PC-9 (cell line): ENCODE measurements around the gene LSM12. TPM values are rescaled to one million over a fixed set of nuclear protein-coding genes. Genes with fewer than 3 reads are reported as not detected.

Source experiments
- BruUV-seq: library from RNA; stranded (reverse); fragments of 400-500 nt; replicated peaks from 2 replicates; lab custom pipeline; 2021; lab: Mats Ljungman, UMichigan
- CTCF ChIA-PET: fragments of 300-600 bp; sonication (Branson Sonifier 250); formaldehyde crosslinking; loops from one replicate; lab custom pipeline; 2022; ENCODE audit warnings: antibody characterized with exemption; lab: Charles Lee
- POLR2A ChIA-PET: fragments of 300-600 bp; sonication (Branson Sonifier 250); formaldehyde crosslinking; loops from one replicate; lab custom pipeline; 2022; ENCODE audit warnings: antibody characterized with exemption; ENCODE audit not compliant: unreplicated experiment; lab: Charles Lee
- DNase-seq, 2 experiments: peaks; one replicate each; pipeline versions ENCODE4 v3.0.0 to v3.0.0-alpha.2; 2015 to 2022; ENCODE audit warnings: mixed read lengths in 1 of 2
- H2AFZ ChIP-seq: fragments of 200-600 bp; sonication (generic); 2 replicates; pipeline ENCODE4 v1.8.1; 2017; ENCODE audit warnings: antibody characterized with exemption
- H3F3A ChIP-seq: fragments of 200-600 bp; sonication (generic); 2 replicates; pipeline ENCODE4 v1.8.1; 2017; ENCODE audit warnings: antibody characterized with exemption, mild to moderate bottlenecking, low read depth; ENCODE audit not compliant: insufficient read depth
- H3K27ac ChIP-seq: fragments of 200-600 bp; sonication (generic); 2 replicates; pipeline ENCODE4 v1.6.1; 2016; ENCODE audit warnings: mixed run types
- H3K27me3 ChIP-seq: fragments of 200-600 bp; sonication (generic); 2 replicates; pipeline ENCODE4 v1.6.1; 2016; ENCODE audit warnings: low read depth, mixed run types; ENCODE audit not compliant: insufficient read depth
- H3K36me3 ChIP-seq: fragments of 200-600 bp; sonication (generic); 2 replicates; pipeline ENCODE4 v1.6.1; 2016; ENCODE audit warnings: low read depth, mixed run types
- H3K4me1 ChIP-seq: fragments of 200-600 bp; sonication (generic); replicated peaks from 2 replicates; pipeline ENCODE4 v1.6.1; 2016; ENCODE audit warnings: mixed run types; ENCODE audit not compliant: insufficient read depth
- H3K4me2 ChIP-seq: fragments of 200-600 bp; sonication (generic); 2 replicates; pipeline ENCODE4 v1.6.1; 2017; ENCODE audit warnings: mixed run types
- H3K4me3 ChIP-seq: fragments of 200-600 bp; sonication (generic); 2 replicates; pipeline ENCODE4 v1.6.1; 2016; ENCODE audit warnings: mixed run types
- H3K79me2 ChIP-seq: fragments of 200-600 bp; sonication (generic); 2 replicates; pipeline ENCODE4 v1.6.1; 2017; ENCODE audit warnings: low read depth, mixed run types
- H3K9me2 ChIP-seq: fragments of 200-600 bp; sonication (generic); 2 replicates; pipeline ENCODE4 v1.8.1; 2017; ENCODE audit warnings: mild to moderate bottlenecking; ENCODE audit not compliant: insufficient read depth
- H3K9me3 ChIP-seq: fragments of 200-600 bp; sonication (generic); 2 replicates; pipeline ENCODE4 v1.8.1; 2016; ENCODE audit warnings: low read depth; ENCODE audit not compliant: insufficient read depth
- H4K20me1 ChIP-seq: fragments of 200-600 bp; sonication (generic); 2 replicates; pipeline ENCODE4 v1.8.1; 2017; ENCODE audit not compliant: insufficient read depth
- EZH2 ChIP-seq: fragments of 200-600 bp; sonication (generic); IDR thresholded peaks from 2 replicates; pipeline ENCODE4 v1.8.0; 2017; ENCODE audit warnings: antibody characterized with exemption, low read depth
- intact Hi-C: fragments of 100-400 bp; cut with micrococcal nuclease; formaldehyde crosslinking; loops from one replicate; pipeline ENCODE4 v1.10.0; 2022; ENCODE audit not compliant: unreplicated experiment
- total RNA-seq: library from RNA; stranded (reverse); gene quantifications from 2 replicates; pipeline ENCODE4 v1.2.3, GENCODE V29; 2021
- TF ChIP-seq, protein P1 (sequence below): fragments of 200-600 bp; sonication (generic); conservative IDR thresholded peaks from 2 replicates; pipeline ENCODE4 v1.6.1; 2017; ENCODE audit warnings: mixed run types, antibody characterized with exemption, mild to moderate bottlenecking, moderate library complexity

The LSM12 gene
- total RNA-seq, 1 experiment from 2014 or later: 62.7 TPM

GRCh38 chr17:44081681-44082080 lies 15.2 kb upstream of the LSM12 start:
- Histone ChIP-seq H3K4me3 (no peak overlapping the region), H3K9me2 (no peaks in the 10 kb centered on the region), H3F3A (peaks cover 6% of the 10 kb centered on the region), H3K9me3 (no peaks in the 10 kb centered on the region), H3K27ac (no peak overlapping the region), H3K36me3 (no peaks in the 10 kb centered on the region), H2AFZ (no peak overlapping the region), H3K79me2 (no peaks in the 10 kb centered on the region), H4K20me1 (no peaks in the 10 kb centered on the region), H3K4me2 (no peak overlapping the region), H3K27me3 (no peaks in the 10 kb centered on the region), H3K4me1 (peaks cover 6% of the 10 kb centered on the region)
- intact Hi-C loops: no loop called here
- TSS peak; percentile 18 for BruUV-seq
- TF ChIP-seq, protein P1, sequence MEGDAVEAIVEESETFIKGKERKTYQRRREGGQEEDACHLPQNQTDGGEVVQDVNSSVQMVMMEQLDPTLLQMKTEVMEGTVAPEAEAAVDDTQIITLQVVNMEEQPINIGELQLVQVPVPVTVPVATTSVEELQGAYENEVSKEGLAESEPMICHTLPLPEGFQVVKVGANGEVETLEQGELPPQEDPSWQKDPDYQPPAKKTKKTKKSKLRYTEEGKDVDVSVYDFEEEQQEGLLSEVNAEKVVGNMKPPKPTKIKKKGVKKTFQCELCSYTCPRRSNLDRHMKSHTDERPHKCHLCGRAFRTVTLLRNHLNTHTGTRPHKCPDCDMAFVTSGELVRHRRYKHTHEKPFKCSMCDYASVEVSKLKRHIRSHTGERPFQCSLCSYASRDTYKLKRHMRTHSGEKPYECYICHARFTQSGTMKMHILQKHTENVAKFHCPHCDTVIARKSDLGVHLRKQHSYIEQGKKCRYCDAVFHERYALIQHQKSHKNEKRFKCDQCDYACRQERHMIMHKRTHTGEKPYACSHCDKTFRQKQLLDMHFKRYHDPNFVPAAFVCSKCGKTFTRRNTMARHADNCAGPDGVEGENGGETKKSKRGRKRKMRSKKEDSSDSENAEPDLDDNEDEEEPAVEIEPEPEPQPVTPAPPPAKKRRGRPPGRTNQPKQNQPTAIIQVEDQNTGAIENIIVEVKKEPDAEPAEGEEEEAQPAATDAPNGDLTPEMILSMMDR: no peak
- no peak for TF ChIP-seq EZH2
- DNase-seq: no peak
- ChIA-PET POLR2A (interaction anchor here (0.6 kb wide), 1 partner anchor 33 kb away, joined by 7 read pairs; no protein-coding TSS in a partner anchor), CTCF (no interaction called here)

- ChIA-PET CTCF (no interaction called here), POLR2A (no interaction called here)
- Histone ChIP-seq H3K4me3 (no peak overlapping the region), H3K9me2 (no peaks in the 10 kb centered on the region), H3K27ac (no peak overlapping the region), H3K4me1 (no peaks in the 10 kb centered on the region), H3K9me3 (no peaks in the 10 kb centered on the region), H3K36me3 (0 out of 2 replicates have a peak, but pooled peaks cover 4% of the 10 kb centered on the region), H3K79me2 (no peaks in the 10 kb centered on the region), H3F3A (no peaks in the 10 kb centered on the region; the same call in 1 of the 2 replicates), H3K4me2 (no peak overlapping the region), H3K27me3 (no peaks in the 10 kb centered on the region), H4K20me1 (no peaks in the 10 kb centered on the region), H2AFZ (no peak overlapping the region)
- TF ChIP-seq, protein P1: no peak
- TF ChIP-seq EZH2: no peak
- no TSS peak for BruUV-seq
- no peak for DNase-seq
- intact Hi-C loops: loop anchor here (10.0 kb wide), 1 partner anchor 265 kb away; the partner anchor contains the start of gene GRN
Measured at GRCh38 chr17:44079877-44080821, 13.7 kb upstream of the LSM12 start.

- H2AFZ ChIP-seq: no peak overlapping the region
- DNase-seq: no peak
- no peaks in the 10 kb centered on the region for H3K9me3 ChIP-seq
- POLR2A ChIA-PET: no interaction called here
- intact Hi-C loops: loop anchor here (10.0 kb wide), 1 partner anchor 266 kb away; the partner anchor contains the start of gene GRN
- TF ChIP-seq, protein P1: no peak
- no peak for TF ChIP-seq EZH2
- no peaks in the 10 kb centered on the region for H3K9me2 ChIP-seq
- H3K36me3 ChIP-seq: 0 out of 2 replicates have a peak, but pooled peaks cover 7% of the 10 kb centered on the region
- no peak overlapping the region for H3K4me2 ChIP-seq
- BruUV-seq: no TSS peak
- H3K27me3 ChIP-seq: no peaks in the 10 kb centered on the region
- H3K4me1 ChIP-seq: no peaks in the 10 kb centered on the region
- no peaks in the 10 kb centered on the region; the same call in 1 of the 2 replicates for H3F3A ChIP-seq
- H3K79me2 ChIP-seq: peaks cover 7% of the 10 kb centered on the region
- H3K4me3 ChIP-seq: no peak overlapping the region
- no peak overlapping the region for H3K27ac ChIP-seq
- H4K20me1 ChIP-seq: no peaks in the 10 kb centered on the region
- CTCF ChIA-PET: no interaction called here
Measured at GRCh38 chr17:44078412-44078811, 11.9 kb upstream of the LSM12 start.
